NT2/D1 (cell line): ENCODE data around the gene DAO.

Experiments
- DNase-seq: peaks from one replicate; pipeline ENCODE4 v3.0.0-alpha.2; 2011; ENCODE audit warnings: low read depth, low spot score
- H3K27me3 ChIP-seq: 2 replicates; pipeline ENCODE4 v1.6.0; 2011; ENCODE audit warnings: mild to moderate bottlenecking; ENCODE audit not compliant: insufficient read length, insufficient read depth
- H3K36me3 ChIP-seq: 2 replicates; pipeline ENCODE4 v1.6.1; 2011; ENCODE audit warnings: mild to moderate bottlenecking, low read length, mixed read lengths; ENCODE audit not compliant: insufficient read depth, insufficient read length
- H3K4me1 ChIP-seq: 2 replicates; pipeline ENCODE4 v1.5.1; 2011; ENCODE audit not compliant: insufficient read depth, insufficient read length
- H3K4me3 ChIP-seq: 2 replicates; pipeline ENCODE4 v1.5.1; 2011; ENCODE audit warnings: low read depth; ENCODE audit not compliant: insufficient read length
- H3K9ac ChIP-seq: 2 replicates; pipeline ENCODE4 v1.6.0; 2011; ENCODE audit warnings: low read depth; ENCODE audit not compliant: insufficient read length
- H3K9me3 ChIP-seq: 2 replicates; pipeline ENCODE4 v1.5.1; 2011; ENCODE audit warnings: mild to moderate bottlenecking, low read length; ENCODE audit not compliant: insufficient read depth
- SUZ12 ChIP-seq: IDR thresholded peaks from 2 replicates; pipeline ENCODE4 v1.6.1; 2011; ENCODE audit not compliant: insufficient read length, insufficient read depth; ENCODE audit errors: extremely low read depth
- YY1 ChIP-seq: IDR thresholded peaks from 2 replicates; pipeline ENCODE4 v1.6.1; 2011; ENCODE audit not compliant: insufficient read length, insufficient read depth
- ZNF274 ChIP-seq: IDR thresholded peaks from 2 replicates; pipeline ENCODE4 v1.6.1; 2011; ENCODE audit warnings: mild to moderate bottlenecking, low read depth, low read length

The DAO gene

DNA sequence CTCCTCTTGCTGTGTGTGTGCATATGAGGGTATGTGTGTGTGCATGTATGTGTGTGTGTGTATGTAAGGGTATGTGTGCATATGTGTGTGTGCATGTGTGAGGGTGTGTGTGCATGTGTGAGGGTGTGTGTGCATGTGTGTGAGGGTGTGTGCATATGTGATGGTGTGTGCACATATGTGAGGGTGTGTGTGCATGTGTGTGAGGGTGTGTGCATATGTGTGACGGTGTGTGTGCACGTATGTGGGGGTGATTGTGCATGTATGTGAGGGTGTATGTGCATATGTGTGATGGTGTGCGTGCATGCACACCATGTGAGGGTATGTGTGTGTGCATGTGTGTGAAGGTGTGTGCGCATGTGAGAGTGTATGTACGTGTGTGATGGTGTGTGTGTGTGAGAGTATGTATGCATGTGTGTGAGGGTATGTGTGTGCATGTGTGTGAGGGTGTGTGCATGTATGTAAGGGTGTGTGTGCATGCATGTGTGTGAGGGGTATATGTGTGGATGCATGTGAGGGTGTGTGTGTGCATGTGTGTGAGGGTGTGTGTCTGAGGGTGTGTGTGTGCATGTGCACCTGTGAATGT, 15.4 kb downstream of the DAO start:
- TF ChIP-seq YY1, result no peak
- H3K4me1 ChIP-seq, result no peaks in the 10 kb centered on the region
- H3K27me3 ChIP-seq, result no peaks in the 10 kb centered on the region
- no peak overlapping the region for H3K4me3 ChIP-seq
- no peak for DNase-seq
- H3K9ac ChIP-seq, result no peak overlapping the region
- no peaks in the 10 kb centered on the region for H3K36me3 ChIP-seq
- no peaks in the 10 kb centered on the region; the same call in 1 of the 2 replicates for H3K9me3 ChIP-seq

DNA sequence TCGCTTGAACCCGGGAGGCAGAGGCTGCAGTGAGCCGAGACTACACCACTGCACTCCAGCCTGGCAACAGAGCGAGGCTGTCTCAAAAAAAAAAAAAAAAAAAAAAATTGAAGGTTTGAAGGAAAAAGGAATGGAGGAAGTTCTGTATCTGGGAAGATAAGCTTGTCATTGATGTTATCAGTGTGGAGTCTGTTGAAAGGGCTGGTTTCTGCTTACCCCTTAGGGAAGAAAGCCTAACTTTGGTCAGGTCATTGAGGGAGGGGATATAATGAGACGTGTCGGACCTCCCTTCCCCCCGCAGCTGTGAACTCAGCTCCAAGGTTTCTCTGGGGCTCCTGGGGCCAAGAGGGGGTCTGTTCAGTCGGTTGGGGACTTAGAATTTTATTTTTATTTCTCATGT, 16.4 kb downstream of the DAO start:
- DNase-seq, result no peak
- Histone ChIP-seq H3K9me3 (no peaks in the 10 kb centered on the region), H3K36me3 (no peaks in the 10 kb centered on the region), H3K4me3 (no peak overlapping the region), H3K4me1 (no peaks in the 10 kb centered on the region), H3K27me3 (no peaks in the 10 kb centered on the region), H3K9ac (no peak overlapping the region)
- TF ChIP-seq SUZ12 (no peak), ZNF274 (no peak), YY1 (no peak)

DNA sequence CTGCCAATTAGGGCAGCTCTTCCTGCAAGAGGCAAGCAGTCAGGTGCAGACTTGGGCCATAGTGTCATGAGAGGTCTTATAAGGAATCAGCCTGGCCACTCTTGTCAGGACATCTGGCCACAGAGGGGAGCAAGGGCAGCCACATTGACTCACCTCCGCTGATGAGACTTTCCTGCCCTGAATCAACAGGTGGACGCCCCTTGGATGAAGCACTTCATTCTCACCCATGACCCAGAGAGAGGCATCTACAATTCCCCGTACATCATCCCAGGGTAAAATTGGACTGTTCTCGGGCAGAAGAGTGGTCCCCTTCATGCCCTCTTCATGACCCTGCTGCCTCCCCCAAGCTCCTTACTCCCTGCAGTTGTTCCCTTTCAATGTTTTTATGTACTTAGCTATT, 16.9 kb downstream of the DAO start:
- H3K36me3 ChIP-seq, result no peaks in the 10 kb centered on the region
- TF ChIP-seq SUZ12 (no peak), ZNF274 (no peak), YY1 (no peak)
- no peaks in the 10 kb centered on the region for H3K9me3 ChIP-seq
- H3K4me1 ChIP-seq, result no peaks in the 10 kb centered on the region
- H3K27me3 ChIP-seq, result no peaks in the 10 kb centered on the region
- H3K4me3 ChIP-seq, result no peak overlapping the region
- no peak for DNase-seq
- no peak overlapping the region for H3K9ac ChIP-seq

DNA sequence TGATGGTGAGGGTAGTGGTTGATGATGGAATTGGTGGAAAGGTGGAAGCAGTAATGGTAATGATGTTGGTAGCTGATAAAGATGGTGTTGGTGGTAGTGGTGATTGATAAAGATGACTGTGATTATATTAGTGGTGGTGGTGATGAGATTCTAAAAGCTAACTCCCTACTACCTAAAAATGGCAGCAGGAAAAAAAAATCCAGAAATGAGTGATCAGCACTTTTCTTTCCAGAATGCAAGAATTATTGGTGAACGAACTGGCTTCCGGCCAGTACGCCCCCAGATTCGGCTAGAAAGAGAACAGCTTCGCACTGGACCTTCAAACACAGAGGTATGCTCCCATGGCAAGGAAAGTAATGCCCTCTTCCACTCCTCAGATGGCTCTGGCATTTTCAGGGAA, 19.3 kb downstream of the DAO start:
- TF ChIP-seq SUZ12, result no peak
- TF ChIP-seq YY1, result no peak
- no peak for TF ChIP-seq ZNF274
- no peak overlapping the region for H3K4me3 ChIP-seq
- H3K4me1 ChIP-seq, result no peaks in the 10 kb centered on the region
- H3K27me3 ChIP-seq, result no peaks in the 10 kb centered on the region
- DNase-seq, result no peak
- no peaks in the 10 kb centered on the region for H3K36me3 ChIP-seq
- no peak overlapping the region for H3K9ac ChIP-seq
- no peaks in the 10 kb centered on the region for H3K9me3 ChIP-seq

DNA sequence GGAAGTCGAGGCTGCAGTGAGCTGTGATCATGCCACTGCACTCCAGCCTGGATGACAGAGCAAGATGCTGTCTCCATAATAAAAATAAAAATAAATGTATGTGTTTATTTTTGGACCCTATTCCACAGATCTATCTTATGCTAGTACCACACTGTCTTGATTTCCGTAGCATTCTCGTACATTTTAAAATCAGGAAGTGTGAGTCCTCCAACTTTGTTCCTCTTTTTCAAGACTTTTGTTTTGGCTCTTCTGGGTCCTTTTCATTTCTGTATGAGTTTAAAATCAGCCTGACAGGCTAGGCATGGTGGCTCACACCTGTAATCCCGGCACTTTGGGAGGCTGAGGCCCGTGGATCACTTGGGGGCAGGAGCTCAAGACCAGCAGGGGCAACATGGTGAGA, 25.8 kb downstream of the DAO start:
- Histone ChIP-seq H3K4me1 (peaks cover 2% of the 10 kb centered on the region), H3K27me3 (no peaks in the 10 kb centered on the region), H3K4me3 (no peak overlapping the region), H3K9ac (no peak overlapping the region), H3K36me3 (no peaks in the 10 kb centered on the region), H3K9me3 (no peaks in the 10 kb centered on the region)
- no peak for TF ChIP-seq YY1
- no peak for TF ChIP-seq ZNF274
- no peak for TF ChIP-seq SUZ12
- DNase-seq, result no peak

DNA sequence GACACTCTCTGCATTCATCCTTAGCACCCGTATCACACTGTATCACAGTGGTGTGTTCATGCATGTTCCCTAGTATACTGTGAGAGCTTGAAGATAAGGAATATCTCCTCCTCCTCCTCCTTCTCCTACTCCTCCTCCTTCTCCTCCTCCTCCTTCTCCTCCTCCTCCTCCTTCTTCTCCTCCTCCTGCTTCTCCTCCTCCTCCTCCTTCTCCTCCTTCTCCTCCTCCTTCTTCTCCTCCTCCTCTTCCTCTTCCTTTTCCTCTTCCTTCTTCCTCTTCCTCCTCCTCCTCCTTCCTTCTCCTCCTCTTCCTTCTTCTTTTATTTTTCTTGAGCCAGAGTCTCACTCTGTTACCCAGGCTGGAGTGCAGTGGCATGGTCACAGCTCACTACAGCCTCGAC, 27.1 kb downstream of the DAO start:
- no peak for DNase-seq
- Histone ChIP-seq H3K4me1 (peaks cover 2% of the 10 kb centered on the region), H3K27me3 (no peaks in the 10 kb centered on the region), H3K36me3 (no peaks in the 10 kb centered on the region), H3K9ac (no peak overlapping the region), H3K4me3 (no peak overlapping the region), H3K9me3 (no peaks in the 10 kb centered on the region)
- TF ChIP-seq SUZ12, result no peak
- no peak for TF ChIP-seq YY1
- TF ChIP-seq ZNF274, result no peak

DNA sequence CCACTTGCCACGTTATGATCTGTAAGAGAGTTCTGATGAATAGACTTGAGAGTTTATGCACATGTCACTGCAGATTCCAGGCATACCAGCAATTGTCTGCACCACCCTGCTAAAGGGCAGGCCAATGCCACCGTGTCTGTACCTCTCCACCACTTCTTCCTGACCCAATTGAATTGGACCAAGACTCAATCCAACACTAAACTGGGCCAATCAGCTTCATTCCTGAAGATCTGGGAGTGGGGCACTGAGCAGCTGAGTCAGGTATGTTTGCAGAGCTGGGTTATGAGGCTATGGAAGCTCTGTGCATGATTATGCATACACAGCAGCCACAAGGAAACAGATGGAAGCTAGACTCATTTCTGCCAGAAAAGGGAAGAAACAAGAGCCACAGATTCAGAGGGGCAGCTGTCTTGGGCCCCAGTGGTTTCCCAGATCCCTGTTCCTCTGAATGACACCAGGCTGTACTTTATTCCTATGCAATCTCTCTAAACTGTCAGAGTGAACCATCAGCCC, 28.0 kb downstream of the DAO start:
- H3K4me3 ChIP-seq, result no peak overlapping the region
- DNase-seq, result no peak
- TF ChIP-seq YY1 (no peak), SUZ12 (no peak), ZNF274 (no peak)

DNA sequence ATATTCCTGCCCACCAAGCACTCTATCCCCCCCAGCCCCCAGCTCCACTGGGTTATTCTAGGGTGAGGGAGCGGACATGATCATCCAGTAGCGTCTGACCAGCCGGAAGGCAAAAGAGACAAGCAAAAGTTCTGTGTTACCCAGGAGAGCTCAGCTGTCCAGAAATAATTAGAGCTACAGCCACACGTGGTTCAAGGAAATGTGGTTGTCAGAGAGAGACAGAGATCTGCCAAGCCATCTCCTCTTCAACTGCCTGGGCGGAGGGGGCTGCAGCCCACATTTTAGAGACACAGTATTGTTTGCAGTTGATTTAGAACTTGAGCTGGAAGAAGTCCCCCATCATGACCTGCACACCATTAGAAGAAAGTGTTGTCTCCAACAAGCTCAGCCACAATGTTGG, 30.4 kb downstream of the DAO start:
- peaks cover 2% of the 10 kb centered on the region for H3K4me1 ChIP-seq
- DNase-seq, result no peak
- H3K36me3 ChIP-seq, result no peaks in the 10 kb centered on the region
- TF ChIP-seq SUZ12 (no peak), ZNF274 (no peak), YY1 (no peak)
- H3K9me3 ChIP-seq, result no peaks in the 10 kb centered on the region
- H3K4me3 ChIP-seq, result no peak overlapping the region
- no peak overlapping the region for H3K9ac ChIP-seq
- H3K27me3 ChIP-seq, result no peaks in the 10 kb centered on the region

More for the DNA sequence above, 28.0 kb downstream of the DAO start:
- Histone ChIP-seq H3K27me3 (no peaks in the 10 kb centered on the region), H3K36me3 (no peaks in the 10 kb centered on the region), H3K9me3 (no peaks in the 10 kb centered on the region), H3K9ac (no peak overlapping the region), H3K4me1 (peaks cover 2% of the 10 kb centered on the region)
